Neural cell (in vitro differentiated cells): ENCODE results near the gene B2M. TPM values are rescaled to one million over a fixed set of nuclear protein-coding genes. Genes with fewer than 3 reads are reported as not detected.

Experiments
- H2AFZ ChIP-seq: fragments of 200-600, 300-800 bp; sonication (generic), shearing (Covaris generic); 2 replicates; pipeline ENCODE4 v1.6.0; 2014; ENCODE audit warnings: low read depth, mild to moderate bottlenecking, antibody characterized with exemption, low read length, moderate library complexity
- H3F3A ChIP-seq: fragments of 200-600 bp; shearing (Covaris generic); 2 replicates; pipeline ENCODE4 v1.6.1; 2016; ENCODE audit warnings: mild to moderate bottlenecking, moderate library complexity, mixed read lengths, antibody characterized with exemption, low read length; ENCODE audit not compliant: insufficient read depth, poor library complexity, severe bottlenecking
- H3K27ac ChIP-seq: fragments of 200-600, 300-800 bp; sonication (generic), shearing (Covaris generic); 2 replicates; pipeline ENCODE4 v1.5.1; 2014; ENCODE audit warnings: mild to moderate bottlenecking, low read length, moderate library complexity
- H3K27me3 ChIP-seq: fragments of 300-800, 200-600 bp; sonication (generic), shearing (Covaris generic); 2 replicates; pipeline ENCODE4 v1.6.0; 2014; ENCODE audit warnings: mild to moderate bottlenecking, low read depth, low read length, moderate library complexity; ENCODE audit not compliant: insufficient read depth
- H3K36me3 ChIP-seq: fragments of 300-800, 200-600 bp; sonication (generic), shearing (Covaris generic); 2 replicates; pipeline ENCODE4 v1.5.1; 2014; ENCODE audit warnings: mild to moderate bottlenecking, antibody characterized with exemption, low read length, moderate library complexity; ENCODE audit not compliant: insufficient read depth
- H3K4me2 ChIP-seq: fragments of 300-800, 200-600 bp; sonication (generic), shearing (Covaris generic); 2 replicates; pipeline ENCODE4 v1.6.0; 2014; ENCODE audit warnings: mild to moderate bottlenecking, low read length
- H3K4me3 ChIP-seq: fragments of 300-800, 200-600 bp; sonication (generic), shearing (Covaris generic); 2 replicates; pipeline ENCODE4 v1.5.1; 2014; ENCODE audit warnings: mild to moderate bottlenecking, low read length, moderate library complexity
- H3K79me2 ChIP-seq: fragments of 200-600 bp; shearing (Covaris generic); replicated peaks from 2 replicates; pipeline ENCODE4 v1.6.0; 2014; ENCODE audit warnings: mild to moderate bottlenecking, low read length, moderate library complexity; ENCODE audit not compliant: insufficient read depth
- H3K9ac ChIP-seq: fragments of 300-800, 200-600 bp; sonication (generic), shearing (Covaris generic); 2 replicates; pipeline ENCODE4 v1.6.1; 2016; ENCODE audit warnings: mild to moderate bottlenecking, low read length, mixed read lengths
- H3K9me2 ChIP-seq: fragments of 200-600 bp; shearing (Covaris generic); 2 replicates; pipeline ENCODE4 v1.6.1; 2016; ENCODE audit warnings: mild to moderate bottlenecking, low read length, mixed read lengths; ENCODE audit not compliant: insufficient read depth
- H3K9me3 ChIP-seq: fragments of 200-600, 300-800 bp; sonication (generic), shearing (Covaris generic); 2 replicates; pipeline ENCODE4 v1.6.1; 2016; ENCODE audit warnings: mild to moderate bottlenecking, mixed run types, low read length, moderate library complexity, mixed read lengths
- H4K20me1 ChIP-seq: fragments of 200-600 bp; shearing (Covaris generic); 2 replicates; pipeline ENCODE4 v1.6.1; 2016; ENCODE audit warnings: mild to moderate bottlenecking, mixed run types; ENCODE audit not compliant: insufficient read depth
- CTCF ChIP-seq: fragments of 450-650 bp; IDR thresholded peaks from 2 replicates; pipeline ENCODE4 v1.5.1; 2014; ENCODE audit warnings: antibody characterized with exemption, mild to moderate bottlenecking, moderate library complexity; ENCODE audit not compliant: poor library complexity, severe bottlenecking
- EP300 ChIP-seq: fragments of 450-650 bp; conservative IDR thresholded peaks from 2 replicates; pipeline ENCODE4 v1.6.1; 2014; ENCODE audit warnings: antibody characterized with exemption, mild to moderate bottlenecking, moderate library complexity; ENCODE audit not compliant: poor library complexity, severe bottlenecking
- EZH2 ChIP-seq: fragments of 200-600, 300-800 bp; shearing (Covaris generic), sonication (generic); IDR thresholded peaks from 2 replicates; pipeline ENCODE4 v1.6.1; 2014; ENCODE audit warnings: antibody characterized with exemption, low read length, borderline replicate concordance, mild to moderate bottlenecking; ENCODE audit not compliant: insufficient read depth, poor library complexity, severe bottlenecking
- MXI1 ChIP-seq: fragments of 450-650 bp; conservative IDR thresholded peaks from 2 replicates; pipeline ENCODE4 v1.6.1; 2014; ENCODE audit warnings: antibody characterized with exemption, mild to moderate bottlenecking; ENCODE audit not compliant: poor library complexity, severe bottlenecking
- POLR2AphosphoS5 ChIP-seq: IDR thresholded peaks from 2 replicates; pipeline ENCODE4 v1.6.1; 2012
- RAD21 ChIP-seq: fragments of 450-650 bp; conservative IDR thresholded peaks from 2 replicates; pipeline ENCODE4 v1.6.1; 2014; ENCODE audit warnings: antibody characterized with exemption, mild to moderate bottlenecking, moderate library complexity
- REST ChIP-seq: IDR thresholded peaks from 2 replicates; pipeline ENCODE4 v1.6.1; 2012; ENCODE audit warnings: borderline replicate concordance
- SMC3 ChIP-seq: fragments of 450-650 bp; conservative IDR thresholded peaks from 2 replicates; pipeline ENCODE4 v1.6.1; 2014; ENCODE audit warnings: antibody characterized with exemption, mild to moderate bottlenecking, moderate library complexity; ENCODE audit not compliant: poor library complexity
- TAF1 ChIP-seq: IDR thresholded peaks from 2 replicates; pipeline ENCODE4 v1.6.1; 2012; ENCODE audit warnings: low read depth
- polyA plus RNA-seq: library from polyadenylated mRNA; depleted of rRNA; stranded (reverse); fragments of >200 nt; gene quantifications from 2 replicates; pipeline ENCODE4 v1.2.3, GENCODE V29; 2014

Gene B2M
- polyA plus RNA-seq, 1 donor from 2014 or later, result 15.6 TPM

DNA sequence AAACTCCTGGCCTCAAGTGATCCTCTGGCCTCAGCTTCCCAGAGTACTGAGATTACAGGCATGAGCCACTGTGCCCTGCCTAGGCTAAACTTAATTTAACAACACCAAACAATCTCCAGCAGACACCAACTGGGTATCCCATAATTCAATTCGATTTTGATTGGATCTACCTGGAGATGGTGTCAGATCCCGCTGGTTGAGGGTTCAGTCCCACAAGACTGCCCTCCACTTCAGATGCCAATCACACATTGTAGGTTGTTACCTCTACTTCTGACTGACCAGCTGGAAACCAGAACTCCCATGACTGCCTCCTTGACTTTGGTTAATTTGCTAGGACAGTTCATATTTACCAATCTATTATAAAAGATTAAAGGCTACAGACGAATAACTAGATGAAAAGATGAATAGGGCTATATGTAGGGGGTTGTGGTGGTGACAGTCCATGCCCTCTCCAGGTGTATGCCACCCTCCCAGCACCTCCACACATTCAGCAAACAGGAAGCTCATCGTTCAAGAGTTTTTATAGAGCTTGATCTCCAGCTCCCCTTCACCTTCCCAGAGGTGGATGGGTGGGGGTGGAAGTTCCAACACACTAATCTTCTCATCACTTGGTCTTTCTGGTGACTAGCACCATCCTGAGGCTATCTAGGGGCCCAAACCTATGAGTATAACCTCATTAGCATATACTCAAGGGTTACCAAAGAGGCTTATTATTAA lies 9.3 kb downstream of the B2M start:
- H2AFZ ChIP-seq, result no peak overlapping the region
- H4K20me1 ChIP-seq, result no peaks in the 10 kb centered on the region
- TF ChIP-seq TAF1 (no peak), REST (no peak), EP300 (no peak), MXI1 (no peak), POLR2AphosphoS5 (no peak), SMC3 (no peak), CTCF (no peak), RAD21 (no peak), EZH2 (no peak)
- H3K9me3 ChIP-seq, result no peaks in the 10 kb centered on the region
- H3K36me3 ChIP-seq, result no peaks in the 10 kb centered on the region
- H3K4me2 ChIP-seq, result no peak overlapping the region
- no peaks in the 10 kb centered on the region for H3F3A ChIP-seq
- no peaks in the 10 kb centered on the region for H3K27me3 ChIP-seq
- H3K9me2 ChIP-seq, result no peaks in the 10 kb centered on the region
- no peak overlapping the region for H3K4me3 ChIP-seq
- H3K9ac ChIP-seq, result no peak overlapping the region
- no peak overlapping the region for H3K27ac ChIP-seq
- H3K79me2 ChIP-seq, result no peaks in the 10 kb centered on the region

DNA sequence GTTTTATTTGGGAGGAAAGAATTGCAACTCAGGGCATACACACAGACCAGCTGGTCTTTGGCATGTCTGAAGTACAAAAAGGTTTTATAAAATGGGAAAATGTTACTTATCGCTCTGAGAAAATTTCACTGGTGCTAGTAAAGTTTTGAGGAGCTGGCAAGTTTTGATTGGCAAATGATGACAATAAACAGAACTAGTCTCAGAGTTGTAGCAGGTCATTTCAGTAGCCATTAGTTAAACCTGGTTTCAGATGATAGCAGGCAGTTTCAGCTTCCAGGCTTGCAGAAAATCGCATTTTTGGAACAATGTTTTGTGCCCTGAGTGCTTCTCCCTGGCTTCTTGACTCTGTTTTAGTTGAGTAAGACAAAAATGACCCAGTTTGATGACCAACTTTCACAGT lies 10.7 kb downstream of the B2M start:
- TF ChIP-seq RAD21, result no peak
- TF ChIP-seq EP300, result no peak
- no peak for TF ChIP-seq SMC3
- TF ChIP-seq CTCF, result no peak
- TF ChIP-seq EZH2, result no peak
- no peak for TF ChIP-seq POLR2AphosphoS5
- TF ChIP-seq REST, result no peak
- no peak for TF ChIP-seq MXI1
- no peak for TF ChIP-seq TAF1

More for the DNA sequence above, 10.7 kb downstream of the B2M start:
- H3K4me2 ChIP-seq, result no peak overlapping the region
- H4K20me1 ChIP-seq, result no peaks in the 10 kb centered on the region
- H3K27ac ChIP-seq, result no peak overlapping the region
- no peaks in the 10 kb centered on the region for H3K27me3 ChIP-seq
- H3K9me2 ChIP-seq, result no peaks in the 10 kb centered on the region
- H3K36me3 ChIP-seq, result no peaks in the 10 kb centered on the region
- H3F3A ChIP-seq, result no peaks in the 10 kb centered on the region
- no peak overlapping the region for H3K4me3 ChIP-seq
- no peaks in the 10 kb centered on the region for H3K79me2 ChIP-seq
- no peak overlapping the region for H2AFZ ChIP-seq
- H3K9me3 ChIP-seq, result no peaks in the 10 kb centered on the region
- no peak overlapping the region for H3K9ac ChIP-seq
